ENCODE data around the gene COL26A1. TPM values are rescaled to one million over a fixed set of nuclear protein-coding genes. Genes with fewer than 3 reads are reported as not detected.
"Not testable (repeated sequence)": the region's sequence is repeated elsewhere in the genome, so short reads cannot be mapped to it uniquely, and the experiment has no call there.

The COL26A1 gene
- total RNA-seq, 2 donors from 2014 or later = 0.35 TPM; not detected in 1

GRCh38 chr7:101487753-101488152 lies 125.1 kb downstream of the COL26A1 start:
- no peaks in the 10 kb centered on the region for H3K4me1 ChIP-seq

GRCh38 chr7:101488826-101489572 lies 126.3 kb downstream of the COL26A1 start:
- Histone ChIP-seq H3K27ac (no peak overlapping the region), H3K4me1 (no peaks in the 10 kb centered on the region), H3K27me3 (no peaks in the 10 kb centered on the region), H3K9ac (ENCODE audit: low read depth in 2 of 2, low read length in 2 of 2) (no peak overlapping the region), H3K36me3 (no peaks in the 10 kb centered on the region), H3K9me3 (no peaks in the 10 kb centered on the region), H3K4me3 (no peak overlapping the region)
- TF ChIP-seq CTCF (IDR thresholded peaks at IDR 0.05) = no peak
- intact Hi-C loops (cut with DNase I) = no loop called here
- DNase-seq = peak; percentile 36

More at GRCh38 chr7:101487753-101488152, 125.1 kb downstream of the COL26A1 start:
- Histone ChIP-seq H3K4me3 (no peak overlapping the region), H3K27ac (no peak overlapping the region), H3K9me3 (no peaks in the 10 kb centered on the region), H3K9ac (ENCODE audit: low read depth in 2 of 2, low read length in 2 of 2) (no peak overlapping the region), H3K36me3 (no peaks in the 10 kb centered on the region), H3K27me3 (no peaks in the 10 kb centered on the region)
- intact Hi-C loops (cut with DNase I) = no loop called here
- no peak for DNase-seq
- no peak for TF ChIP-seq CTCF (IDR thresholded peaks at IDR 0.05)

- H3K9me3 ChIP-seq; H3K4me1 ChIP-seq; DNase-seq; H3K4me3 ChIP-seq; H3K9ac ChIP-seq (ENCODE audit: low read depth in 2 of 2, low read length in 2 of 2); H3K27me3 ChIP-seq; intact Hi-C loops (cut with DNase I); H3K27ac ChIP-seq; H3K36me3 ChIP-seq: not testable (repeated sequence)
Measured at GRCh38 chr7:101490439-101490838, 127.8 kb downstream of the COL26A1 start.

- H3K4me3 ChIP-seq; H3K9me3 ChIP-seq; H3K9ac ChIP-seq (ENCODE audit: low read depth in 2 of 2, low read length in 2 of 2); DNase-seq; H3K36me3 ChIP-seq; H3K4me1 ChIP-seq; H3K27ac ChIP-seq; H3K27me3 ChIP-seq; intact Hi-C loops (cut with DNase I): not testable (repeated sequence)
Measured at GRCh38 chr7:101491442-101491841, 128.8 kb downstream of the COL26A1 start.

- Histone ChIP-seq H3K27me3 (no peaks in the 10 kb centered on the region), H3K9me3 (no peaks in the 10 kb centered on the region), H3K4me1 (no peaks in the 10 kb centered on the region), H3K27ac (no peak overlapping the region), H3K36me3 (no peaks in the 10 kb centered on the region), H3K4me3 (no peak overlapping the region), H3K9ac (ENCODE audit: low read depth in 2 of 2, low read length in 2 of 2) (no peak overlapping the region)
- intact Hi-C loops (cut with DNase I) = no loop called here
- TF ChIP-seq CTCF (IDR thresholded peaks at IDR 0.05) = no peak
- DNase-seq = no peak
Measured at GRCh38 chr7:101494602-101495329, 132.1 kb downstream of the COL26A1 start.

- Histone ChIP-seq H3K4me3 (no peak overlapping the region), H3K27ac (no peak overlapping the region), H3K4me1 (no peaks in the 10 kb centered on the region), H3K36me3 (no peaks in the 10 kb centered on the region), H3K27me3 (no peaks in the 10 kb centered on the region), H3K9ac (ENCODE audit: low read depth in 2 of 2, low read length in 2 of 2) (no peak overlapping the region), H3K9me3 (no peaks in the 10 kb centered on the region)
- DNase-seq = no peak
- TF ChIP-seq CTCF (IDR thresholded peaks at IDR 0.05) = no peak
- intact Hi-C loops (cut with DNase I) = no loop called here
Measured at GRCh38 chr7:101496017-101496416, 133.3 kb downstream of the COL26A1 start.
